HepG2 (cell line): ENCODE results near the gene FFAR1. TPM values are rescaled to one million over a fixed set of nuclear protein-coding genes. Genes with fewer than 3 reads are reported as not detected.
A peak's percentile ranks its signal among the peaks of the same experiment; 100 is the strongest.

Experiments used
- ARID4A ChIP-seq: sonication (generic); formaldehyde crosslinking; IDR thresholded peaks from 2 replicates; pipeline ENCODE4 v1.5.0; 2020; ENCODE audit warnings: mild to moderate bottlenecking, missing genetic modification reagents, borderline replicate concordance
- BHLHE40 ChIP-seq: IDR thresholded peaks from 2 replicates; pipeline ENCODE4 v1.6.1; 2011; ENCODE audit warnings: low read length, improper control_type of control experiment
- BRD4 ChIP-seq: sonication (generic); formaldehyde crosslinking; IDR thresholded peaks from 2 replicates; pipeline ENCODE4 v1.4.0; 2020; ENCODE audit warnings: missing genetic modification reagents
- CENPT ChIP-seq: sonication (generic); formaldehyde crosslinking; IDR thresholded peaks from 2 replicates; pipeline ENCODE4 v1.8.0; 2022; ENCODE audit warnings: low read depth, mild to moderate bottlenecking, moderate library complexity, missing genetic modification reagents
- ERF ChIP-seq: IDR thresholded peaks from 2 replicates; pipeline ENCODE4 v1.6.1; 2018; ENCODE audit warnings: missing biosample characterization, missing genetic modification reagents
- ESRRA ChIP-seq: sonication (generic); formaldehyde crosslinking; IDR thresholded peaks from 2 replicates; pipeline ENCODE4 v1.5.1; 2020; ENCODE audit warnings: mild to moderate bottlenecking, low read depth, missing genetic modification reagents
- HMGA1 ChIP-seq: sonication (generic); formaldehyde crosslinking; conservative IDR thresholded peaks from 2 replicates; pipeline ENCODE4 v1.4.0; 2020; ENCODE audit warnings: missing genetic modification reagents
- IKZF5 ChIP-seq: IDR thresholded peaks from 2 replicates; pipeline ENCODE4 v1.6.1; 2018; ENCODE audit warnings: missing genetic modification reagents, mild to moderate bottlenecking, missing compliant biosample characterization
- KDM3A ChIP-seq: IDR thresholded peaks from 2 replicates; pipeline ENCODE4 v1.6.1; 2018; ENCODE audit warnings: low read depth, missing compliant biosample characterization
- PBX3 ChIP-seq: sonication (generic); formaldehyde crosslinking; IDR thresholded peaks from 2 replicates; pipeline ENCODE4 v1.8.1; 2023; ENCODE audit warnings: missing genetic modification reagents, inconsistent platforms, borderline replicate concordance
- SALL2 ChIP-seq: sonication (generic); formaldehyde crosslinking; IDR thresholded peaks from 2 replicates; pipeline ENCODE4 v1.8.1; 2023; ENCODE audit warnings: mild to moderate bottlenecking, missing genetic modification reagents, inconsistent platforms
- SKI ChIP-seq: fragments of 450-650 bp; IDR thresholded peaks from one replicate; pipeline ENCODE4 v1.6.1; 2018; ENCODE audit warnings: mild to moderate bottlenecking; ENCODE audit not compliant: partially characterized antibody
- SP140L ChIP-seq: sonication (generic); formaldehyde crosslinking; IDR thresholded peaks from 2 replicates; pipeline ENCODE4 v1.4.0; 2020; ENCODE audit warnings: missing genetic modification reagents, borderline replicate concordance
- SYNCRIP ChIP-seq: fragments of 200-400 bp; formaldehyde crosslinking; IDR thresholded peaks from 2 replicates; pipeline ENCODE4 v1.6.1; 2018; ENCODE audit warnings: mild to moderate bottlenecking, low read depth, low read length; ENCODE audit not compliant: insufficient read depth
- THYN1 ChIP-seq: sonication (generic); formaldehyde crosslinking; IDR thresholded peaks from 2 replicates; pipeline ENCODE4 v1.8.1; 2023; ENCODE audit warnings: low read depth, mild to moderate bottlenecking, moderate library complexity, missing genetic modification reagents, borderline replicate concordance
- TOE1 ChIP-seq: sonication (generic); formaldehyde crosslinking; IDR thresholded peaks from 2 replicates; pipeline ENCODE4 v1.4.0; 2020; ENCODE audit warnings: mild to moderate bottlenecking, missing genetic modification reagents
- XRCC5 ChIP-seq: fragments of 200-400 bp; formaldehyde crosslinking; optimal IDR thresholded peaks from 2 replicates; pipeline ENCODE3; 2017; ENCODE audit warnings: mild to moderate bottlenecking, low read length
- ZNF432 ChIP-seq: sonication (generic); formaldehyde crosslinking; IDR thresholded peaks from 2 replicates; pipeline ENCODE4 v1.5.0; 2020; ENCODE audit warnings: missing genetic modification reagents, mild to moderate bottlenecking, borderline replicate concordance
- ZNF501 ChIP-seq: sonication (generic); formaldehyde crosslinking; IDR thresholded peaks from 2 replicates; pipeline ENCODE4 v1.5.1; 2020; ENCODE audit warnings: mild to moderate bottlenecking, moderate library complexity, missing genetic modification reagents
- ZNF546 ChIP-seq: sonication (generic); formaldehyde crosslinking; conservative IDR thresholded peaks from 2 replicates; pipeline ENCODE4 v1.8.1; 2023; ENCODE audit warnings: mild to moderate bottlenecking, missing genetic modification reagents
- ZNF598 ChIP-seq: sonication (generic); formaldehyde crosslinking; IDR thresholded peaks from 2 replicates; pipeline ENCODE4 v1.5.1; 2020; ENCODE audit warnings: mild to moderate bottlenecking, missing genetic modification reagents, borderline replicate concordance
- ZNF616 ChIP-seq: sonication (generic); formaldehyde crosslinking; IDR thresholded peaks from 2 replicates; pipeline ENCODE4 v1.5.0; 2020; ENCODE audit warnings: low read depth, mild to moderate bottlenecking, missing genetic modification reagents
- ZNF703 ChIP-seq: sonication (generic); formaldehyde crosslinking; IDR thresholded peaks from 2 replicates; pipeline ENCODE4 v1.5.1; 2020; ENCODE audit warnings: missing genetic modification reagents, mild to moderate bottlenecking, moderate library complexity, borderline replicate concordance
- ZNF772 ChIP-seq: sonication (generic); formaldehyde crosslinking; IDR thresholded peaks from 2 replicates; pipeline ENCODE4 v1.5.0; 2020; ENCODE audit warnings: mild to moderate bottlenecking, missing genetic modification reagents
- polyA plus RNA-seq, 8 experiments: library from polyadenylated mRNA; depleted of rRNA in 3 of 8; stranded (reverse) in 7 of 8; unstranded in 1 of 8; fragments of >200 nt; fragmentation: Illumina TruSeq in 4 of 8; extraction: Trizol in 4 of 8; gene quantifications; 2 replicates each; pipeline versions ENCODE4 v1.2.1 to v1.2.3, GENCODE V29; 2011 to 2016; ENCODE audit warnings: low read depth in 4 of 8, missing spikeins in 1 of 8, mixed read lengths in 1 of 8; ENCODE audit not compliant: insufficient read depth in 1 of 8
- total RNA-seq, 5 experiments: library from RNA; depleted of rRNA; stranded (reverse); fragments of >200 nt; fragmentation: Illumina TruSeq; extraction: Trizol; gene quantifications; 2 replicates each; pipeline ENCODE4 v1.2.3, GENCODE V29; 2016; ENCODE audit warnings: low read depth in 1 of 5

FFAR1 gene
- total and polyA plus RNA-seq, 2 of the 13 experiments (the other 11 are each of a cell fraction or from before 2014, with no cell fraction given), result not detected

- TF ChIP-seq ZNF703 (CRISPR knock-in tag) (no peak), SYNCRIP (no peak), KDM3A (no peak), XRCC5 (no peak), ZNF616 (no peak), BRD4 (CRISPR knock-in tag) (no peak), ZNF772 (0 out of 2 replicates have a peak, but pooled peaks have one; percentile 68), ARID4A (no peak; the same call in 1 of the 2 replicates), TOE1 (CRISPR knock-in tag) (no peak), ZNF546 (CRISPR knock-in tag) (no peak), BHLHE40 (no peak), ZNF501 (CRISPR knock-in tag) (peak; percentile 19; the same call in 1 of the 2 replicates), ZNF432 (CRISPR knock-in tag) (no peak), PBX3 (no peak), THYN1 (CRISPR knock-in tag) (no peak), SKI (no peak), ESRRA (CRISPR knock-in tag) (no peak), ZNF598 (CRISPR knock-in tag) (peak; percentile 12; the same call in 1 of the 2 replicates), CENPT (CRISPR knock-in tag) (0 out of 2 replicates have a peak, but pooled peaks have one; percentile 36), SP140L (CRISPR knock-in tag) (no peak), ERF (CRISPR knock-in tag) (peak; percentile 54; the same call in 1 of the 2 replicates), HMGA1 (CRISPR knock-in tag) (no peak), IKZF5 (peak; percentile 51; the same call in 1 of the 2 replicates), SALL2 (no peak)
Measured at GRCh38 chr19:35352448-35353304, 5.0 kb downstream of the FFAR1 start (continued).
